Suppressor macrophage treated with lipopolysaccharide for 4 hours (primary cell): ENCODE measurements around the gene NKX3-2.

Experiments
- DNase-seq: peaks from one replicate; pipeline ENCODE4 v3.0.0-alpha.2; 2020

The NKX3-2 gene

DNA sequence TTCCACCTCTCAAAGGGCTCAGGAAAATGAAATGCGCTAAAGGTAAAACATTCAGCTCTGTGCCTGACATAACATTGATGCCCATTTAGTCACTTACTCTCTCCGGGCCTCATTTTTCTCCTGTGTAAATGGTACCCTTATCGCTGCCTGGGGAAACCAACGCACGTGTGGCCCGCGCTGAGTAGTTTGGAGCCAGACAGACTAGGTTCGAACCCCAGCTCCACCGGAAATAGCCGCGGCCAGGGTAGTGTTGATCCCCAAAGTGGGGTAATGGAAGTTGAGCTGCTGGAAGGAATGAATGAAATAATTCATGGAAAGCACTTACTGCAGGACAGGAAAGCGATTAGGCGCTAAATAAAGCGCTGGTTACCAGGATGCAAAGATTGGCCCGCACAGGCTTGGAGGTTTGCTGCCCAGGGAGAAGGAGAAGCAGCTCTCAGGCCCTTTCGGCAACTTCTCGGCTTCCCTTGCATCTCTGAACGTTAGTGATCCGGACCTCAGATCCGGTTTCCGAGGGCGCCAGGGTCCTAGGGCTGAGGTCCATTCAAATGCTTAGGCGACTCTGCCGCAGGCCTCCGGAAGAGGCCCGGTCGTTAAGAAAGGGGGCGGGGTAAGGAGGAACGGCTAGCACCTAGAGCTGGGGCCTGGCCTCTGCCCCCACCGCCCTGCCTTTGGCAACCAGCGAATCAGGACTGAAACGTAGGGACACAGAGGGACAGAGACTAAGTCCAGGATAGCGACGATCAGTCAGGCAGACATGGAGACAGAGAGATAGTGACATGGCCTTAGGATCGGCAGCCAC lies 13.3 kb downstream of the NKX3-2 start:
- no peak for DNase-seq

DNA sequence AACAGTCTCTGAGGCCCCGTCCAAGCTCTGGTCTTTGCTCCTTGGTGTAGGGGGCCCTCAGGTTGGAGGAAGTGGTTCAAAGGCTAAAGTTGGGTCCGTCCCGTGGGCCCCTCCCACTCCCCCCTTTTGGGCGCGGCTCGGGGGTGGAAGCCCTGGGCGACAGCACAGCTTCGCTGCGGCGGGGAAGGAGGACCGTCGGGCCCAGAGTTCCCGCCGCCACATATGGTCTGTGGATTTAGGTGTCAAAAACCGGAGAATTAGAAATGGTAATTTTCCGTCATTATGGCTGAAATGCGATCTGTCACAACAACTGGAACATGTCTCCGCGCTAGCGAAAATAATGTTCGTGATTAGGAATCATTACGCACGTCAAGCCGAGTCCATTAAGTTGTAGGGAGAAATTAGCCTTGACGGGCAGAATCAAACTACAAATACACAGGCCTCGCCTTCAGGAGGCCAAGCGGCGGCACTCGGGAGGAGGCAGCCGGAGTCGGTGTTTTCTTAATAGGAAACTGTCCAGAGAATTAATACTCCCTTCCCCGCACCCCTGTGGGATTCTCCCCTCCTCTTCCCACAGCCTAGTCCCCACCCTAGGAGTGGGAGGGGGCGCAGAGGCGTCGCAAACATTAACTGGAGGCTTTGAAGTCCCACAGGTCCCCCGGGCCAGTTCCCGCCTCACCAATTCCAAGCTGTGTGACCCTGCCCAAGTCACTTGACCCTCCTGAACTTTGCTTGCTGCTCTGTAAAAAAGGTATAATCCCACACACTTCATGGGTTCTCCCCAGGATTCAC lies 15.0 kb downstream of the NKX3-2 start:
- no peak for DNase-seq

DNA sequence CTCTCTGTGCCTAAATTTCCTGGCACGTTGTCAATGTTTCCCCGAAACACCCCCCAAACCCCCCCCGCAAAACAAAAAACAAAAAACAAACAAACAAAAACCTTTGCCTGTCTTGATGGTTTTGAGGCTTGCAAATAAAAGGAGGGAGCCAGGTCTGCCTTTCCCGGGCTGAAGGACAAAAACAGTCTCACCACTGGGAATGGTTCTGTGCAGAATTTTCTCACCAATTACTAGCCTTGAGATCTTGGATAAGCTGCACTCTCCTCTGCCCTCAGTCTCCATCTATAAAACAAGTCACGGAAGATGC lies 15.5 kb downstream of the NKX3-2 start:
- no peak for DNase-seq

DNA sequence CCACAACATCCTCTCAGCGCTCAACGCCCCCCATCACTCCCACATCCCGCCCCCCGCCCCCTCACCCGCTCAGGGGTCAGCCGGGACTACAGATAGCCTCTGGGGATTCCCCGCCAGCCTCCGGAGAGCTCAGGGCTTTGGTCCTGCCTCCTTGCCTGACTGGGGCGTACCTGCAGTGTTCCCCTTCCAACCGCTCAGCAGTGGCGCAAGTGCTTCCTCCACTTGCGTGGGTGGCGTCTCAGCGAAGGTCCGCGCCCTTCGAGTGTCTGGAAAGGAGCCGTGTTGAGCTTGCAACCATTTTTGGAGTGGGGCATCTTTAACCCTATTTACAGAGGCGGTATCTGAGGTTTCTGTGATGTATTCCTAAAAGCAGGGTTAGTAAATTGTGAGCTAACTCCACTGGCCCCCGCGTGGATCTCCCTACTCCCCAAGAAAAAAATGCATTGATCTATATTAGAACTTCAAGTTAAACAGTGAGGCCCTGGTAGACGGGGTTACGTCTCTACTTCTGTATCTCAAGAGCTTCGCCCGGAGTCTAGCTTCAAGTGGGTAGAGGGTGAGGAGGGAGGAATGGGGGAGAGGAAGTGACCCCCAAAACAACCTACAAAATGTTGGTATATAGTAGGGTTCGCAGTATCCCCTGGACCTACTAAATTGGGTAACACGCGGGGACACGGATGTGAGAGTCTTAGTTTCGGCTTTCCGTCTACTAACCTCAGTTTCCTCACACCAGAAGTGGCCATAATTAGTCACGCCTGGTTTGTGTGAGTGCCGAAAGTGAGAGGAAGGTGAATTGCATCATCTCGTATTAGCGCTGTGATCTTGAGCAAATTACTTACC lies 16.1 kb downstream of the NKX3-2 start:
- peak; percentile 66 for DNase-seq

DNA sequence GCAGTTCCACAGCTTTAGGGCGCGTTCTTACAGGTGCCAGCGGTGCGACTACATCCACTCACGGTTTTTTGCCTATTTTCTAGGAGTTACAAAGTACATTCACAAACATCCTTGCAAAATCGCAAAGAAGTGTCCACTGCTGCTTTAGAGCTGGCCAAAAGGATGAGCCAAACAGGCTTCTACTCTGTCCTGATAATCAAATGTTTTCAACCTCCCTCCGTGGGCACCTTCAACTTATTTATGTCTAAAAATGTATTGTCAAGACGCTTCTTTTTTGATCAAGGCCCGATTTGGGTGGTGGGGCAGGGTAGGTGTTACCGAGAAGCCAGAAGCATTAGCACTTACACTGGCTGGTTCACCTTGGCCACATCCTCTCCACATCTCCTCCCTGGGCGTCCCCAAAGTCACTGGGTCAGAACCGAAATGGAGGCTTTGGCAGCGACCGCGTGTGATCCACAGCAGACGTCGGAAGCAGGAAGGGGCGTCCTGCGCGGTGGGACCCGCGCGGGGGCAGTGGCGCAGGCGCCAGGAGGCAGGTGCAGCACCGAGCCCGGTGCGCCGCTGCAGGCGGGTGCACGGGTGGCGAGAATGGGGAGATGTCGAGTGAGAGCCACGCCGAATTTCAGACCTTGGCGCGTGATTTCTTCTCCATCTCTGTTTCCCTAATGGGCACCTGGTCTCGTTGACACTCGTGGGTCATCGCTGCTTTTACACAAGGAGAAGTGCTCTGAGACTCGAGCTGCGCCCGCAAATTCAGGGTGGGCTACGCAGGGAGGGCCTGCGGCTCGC lies 16.9 kb downstream of the NKX3-2 start:
- DNase-seq: no peak

DNA sequence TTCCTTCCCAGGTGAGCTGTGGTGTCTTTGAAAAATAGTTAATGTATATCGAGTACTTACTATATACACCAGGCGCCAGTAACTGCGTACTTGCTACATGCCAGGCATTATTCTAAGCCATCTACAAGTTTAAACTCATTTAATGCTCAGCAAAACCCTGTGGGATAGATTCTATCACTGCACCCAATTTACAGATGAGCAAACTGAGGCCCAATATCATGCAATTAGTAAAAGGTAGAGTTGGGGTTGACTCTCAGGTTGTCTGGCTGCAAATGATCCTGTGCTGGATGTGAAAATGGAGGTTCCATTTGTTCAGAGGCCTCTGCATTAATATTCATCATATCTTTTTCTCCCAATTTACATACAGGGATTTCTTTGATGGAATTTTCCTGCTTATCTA lies 17.6 kb downstream of the NKX3-2 start:
- no peak for DNase-seq

DNA sequence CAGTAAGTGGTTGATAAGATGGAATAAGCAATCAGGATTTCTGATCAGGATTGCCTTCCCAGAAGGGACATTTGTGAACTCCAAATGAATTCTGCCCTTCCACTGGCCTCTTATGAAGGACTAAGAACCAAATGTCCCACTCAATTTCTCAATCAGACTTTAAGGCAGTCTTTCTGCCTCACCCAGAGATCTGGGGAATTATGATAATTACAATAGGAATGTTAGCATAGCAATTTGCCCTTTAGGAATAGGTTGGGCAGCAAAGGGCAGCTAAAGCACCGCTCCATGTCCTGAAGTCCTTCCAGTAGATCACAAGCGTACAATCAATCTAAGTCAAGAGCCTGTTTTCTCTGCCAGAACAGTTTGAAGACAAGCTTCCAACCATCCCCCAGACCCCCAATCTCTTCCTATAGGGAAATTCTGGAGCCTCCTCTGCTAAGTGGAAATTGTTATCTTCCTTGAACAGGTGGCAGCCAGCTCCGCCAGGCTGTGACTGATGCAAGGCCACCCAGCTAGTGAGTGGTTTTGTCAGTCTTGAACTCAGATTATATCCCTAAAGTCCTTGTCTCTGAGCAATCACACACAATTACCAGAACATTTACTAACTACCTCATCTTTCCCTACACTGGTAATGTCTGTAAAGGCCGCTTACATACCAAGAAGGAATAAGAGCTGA lies 18.6 kb downstream of the NKX3-2 start:
- no peak for DNase-seq

DNA sequence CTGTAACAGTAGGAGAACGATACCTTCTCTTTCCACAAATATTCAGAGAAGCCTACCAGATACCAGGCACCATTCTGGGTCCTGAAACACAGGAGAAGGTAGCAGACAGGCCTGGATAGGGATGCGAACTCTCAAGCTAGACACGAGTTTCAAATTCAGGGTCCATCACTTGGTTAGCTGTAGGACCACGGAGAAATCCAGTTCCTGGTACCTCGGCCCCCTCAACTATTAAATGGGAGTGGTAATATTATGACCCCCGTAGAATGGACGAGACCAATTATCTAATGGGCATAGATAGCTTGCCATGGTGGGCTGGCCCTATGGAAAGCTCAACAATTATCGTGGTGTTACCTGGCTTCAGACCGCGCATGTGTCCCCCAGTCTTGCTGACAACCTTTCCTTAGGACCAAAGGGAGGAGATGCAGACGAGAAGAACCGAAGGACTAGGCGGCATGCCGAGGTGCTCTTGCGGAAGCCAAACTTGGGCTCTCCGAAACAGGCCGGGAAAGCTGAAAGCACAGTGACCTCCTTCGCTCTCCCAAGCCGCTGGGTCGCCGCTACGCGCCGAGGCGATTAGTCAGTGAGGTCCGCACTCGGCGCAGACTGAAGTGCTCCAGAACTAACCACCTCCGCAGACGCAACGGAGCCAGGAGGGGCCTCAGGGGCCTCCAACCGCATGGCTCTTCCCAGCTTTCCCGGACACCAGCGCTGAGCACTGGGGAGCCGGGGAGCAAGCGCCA lies 19.6 kb downstream of the NKX3-2 start:
- no peak for DNase-seq

DNA sequence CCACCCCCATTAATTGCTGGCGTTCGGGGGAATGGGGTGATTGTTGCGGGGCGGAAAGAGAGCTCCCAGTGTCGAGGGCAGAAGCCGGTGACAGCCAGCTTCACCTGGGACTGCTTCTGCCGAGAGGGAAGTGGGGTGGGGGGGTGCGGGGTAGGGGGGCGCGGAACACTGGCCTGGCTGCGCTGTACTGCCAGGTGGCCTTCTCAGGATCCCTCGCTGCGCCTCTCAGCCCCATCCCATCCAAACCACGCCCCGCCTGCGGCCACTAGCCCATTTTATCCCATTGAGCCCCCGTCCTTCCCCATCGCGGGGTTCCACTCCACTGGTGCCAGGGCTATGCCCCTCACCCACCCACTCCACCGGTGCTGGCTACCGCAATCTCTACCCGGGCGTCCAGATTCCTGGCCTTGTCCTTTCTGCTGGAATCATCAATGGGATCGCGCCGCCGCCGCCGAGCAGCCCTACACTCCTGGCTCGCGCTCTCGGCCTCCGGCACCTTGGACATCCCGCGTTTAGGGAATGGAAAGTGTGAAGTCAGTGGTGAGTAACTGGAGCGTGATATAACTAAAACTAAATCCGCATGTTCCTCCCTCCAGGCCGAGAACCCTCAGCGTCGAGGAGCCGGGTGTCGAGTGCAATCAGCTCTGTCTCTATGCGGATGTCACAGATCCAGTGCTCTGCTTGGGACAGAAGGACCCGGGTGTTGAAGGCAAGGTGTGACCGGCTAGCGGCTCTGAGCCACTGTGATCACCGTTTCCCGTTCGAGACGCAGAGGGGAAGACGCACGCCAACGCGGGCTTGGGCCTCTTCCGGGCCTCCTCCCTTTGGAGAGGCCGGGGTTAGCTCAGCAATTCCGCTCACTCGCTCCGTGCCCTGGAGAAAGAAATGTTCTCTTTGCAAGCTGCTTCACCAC lies 20.5 kb downstream of the NKX3-2 start:
- DNase-seq: no peak

DNA sequence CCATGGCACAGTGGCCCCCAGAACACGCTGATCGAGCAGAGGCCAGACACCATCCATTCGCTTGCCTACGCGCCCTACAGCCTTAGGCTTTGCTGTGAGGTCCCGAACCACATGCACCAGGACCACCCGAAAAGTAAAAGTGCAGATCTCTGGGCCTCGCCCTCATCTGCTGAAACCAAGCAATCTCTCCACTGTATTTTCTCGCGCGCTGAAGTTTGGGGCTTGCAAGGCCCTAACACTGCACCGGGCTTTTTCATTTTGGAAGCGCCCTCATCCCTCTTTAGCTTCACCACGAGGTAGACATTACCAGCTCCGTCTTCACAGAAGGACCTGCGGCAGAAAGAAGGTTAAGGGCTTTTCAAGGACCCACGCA lies 21.2 kb downstream of the NKX3-2 start:
- DNase-seq: no peak

DNA sequence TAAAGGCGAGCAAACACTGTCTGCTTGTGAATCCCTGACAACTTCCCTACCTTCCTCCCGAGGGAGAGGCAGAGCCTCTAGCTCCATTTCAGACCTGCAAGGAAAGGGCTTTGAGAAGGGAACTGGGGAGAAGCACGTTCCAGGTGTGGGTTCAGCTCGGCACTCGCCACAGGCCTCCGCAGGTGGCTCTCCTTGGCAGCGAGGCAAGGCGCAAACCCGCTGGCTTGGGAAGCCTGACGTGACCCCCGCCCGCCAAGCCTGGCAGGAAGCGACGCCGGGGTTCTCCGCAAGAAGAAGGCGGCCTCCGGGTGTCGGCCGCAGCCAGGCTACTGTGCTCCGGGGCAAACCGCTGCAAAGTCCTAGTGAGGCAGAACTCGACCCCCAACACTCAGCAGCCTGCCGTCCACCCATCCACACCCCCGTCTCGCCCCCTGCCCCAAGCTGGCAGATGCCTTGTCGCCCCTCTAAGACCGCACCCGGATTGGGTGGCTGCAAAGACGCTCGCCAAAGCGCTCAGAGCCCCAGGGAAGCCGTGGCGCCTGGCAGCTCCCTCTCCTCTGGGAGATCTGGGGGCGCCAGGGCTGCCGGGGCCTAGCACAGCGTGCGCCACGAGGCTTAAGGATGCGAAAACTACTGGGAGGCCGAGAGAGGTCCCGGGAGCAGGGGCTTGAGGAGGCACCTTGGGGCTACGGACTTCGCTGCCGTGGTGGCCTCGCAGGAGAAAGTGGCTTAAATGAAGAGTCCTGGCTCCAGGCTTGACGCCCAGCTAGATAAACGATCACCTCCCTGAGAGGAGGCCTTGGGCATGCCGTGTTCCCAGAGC lies 21.8 kb downstream of the NKX3-2 start:
- DNase-seq: no peak

DNA sequence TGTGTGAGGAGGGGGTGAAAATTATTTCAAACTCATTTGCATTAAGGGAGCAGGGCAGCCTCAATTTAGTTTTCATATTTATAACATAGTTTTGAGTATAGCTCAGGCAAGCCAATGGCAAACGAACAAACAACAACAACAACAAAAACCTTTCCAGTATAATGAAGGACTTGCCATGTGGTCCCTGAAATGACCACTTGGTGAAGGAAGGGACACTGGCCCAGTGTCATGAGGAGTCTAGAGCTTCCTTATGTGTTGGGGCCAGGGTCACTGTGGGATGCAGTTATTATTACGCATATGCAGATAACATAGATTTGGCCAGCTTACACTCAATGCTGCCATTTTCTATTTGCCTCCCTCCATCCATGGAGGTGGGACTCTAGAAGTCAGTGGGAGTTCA lies 23.3 kb downstream of the NKX3-2 start:
- no peak for DNase-seq

DNA sequence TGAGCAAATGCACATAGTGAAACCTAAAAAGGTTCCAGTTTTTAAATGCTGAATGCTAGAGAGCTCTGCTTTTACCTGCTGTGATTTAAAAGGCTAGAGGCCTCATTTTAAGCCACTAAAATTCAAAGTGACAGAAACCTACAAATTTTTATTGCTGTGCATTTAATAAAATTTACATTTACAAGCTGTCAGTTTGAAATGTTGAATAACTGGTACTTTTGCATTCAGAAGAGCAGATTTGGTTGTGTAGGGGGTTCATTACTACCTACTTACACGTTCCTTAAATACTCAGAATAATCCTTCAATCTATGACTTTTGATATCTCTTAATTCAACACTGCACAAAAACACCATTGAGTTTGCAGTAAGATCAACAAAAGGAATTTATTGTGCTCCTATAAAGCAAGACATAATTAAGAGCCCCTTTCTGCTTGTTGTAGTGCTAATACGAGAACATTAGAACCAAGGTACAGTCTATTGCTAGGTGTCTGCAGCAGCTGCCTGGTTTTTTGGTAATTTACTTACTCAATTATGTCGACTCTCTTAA lies 27.9 kb downstream of the NKX3-2 start:
- no peak for DNase-seq

DNA sequence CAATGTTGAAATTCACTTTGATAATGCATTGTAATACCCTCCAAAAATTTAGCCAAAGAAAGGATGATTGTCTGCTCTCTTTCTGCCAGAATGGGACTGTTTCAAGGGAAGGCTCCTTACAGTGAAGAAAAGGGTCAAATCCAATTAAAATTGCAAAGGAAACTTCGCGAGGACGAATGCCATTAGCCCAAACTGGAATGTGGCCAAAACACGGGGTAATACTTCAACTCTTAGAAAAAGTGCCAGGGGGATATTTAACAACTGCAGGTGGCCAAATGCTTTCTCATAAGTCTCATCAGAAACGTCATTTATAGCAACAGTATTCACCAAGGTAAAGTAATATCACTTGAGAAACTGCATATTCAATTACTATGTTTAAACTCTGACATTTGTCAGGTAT lies 29.0 kb downstream of the NKX3-2 start:
- DNase-seq: no peak

DNA sequence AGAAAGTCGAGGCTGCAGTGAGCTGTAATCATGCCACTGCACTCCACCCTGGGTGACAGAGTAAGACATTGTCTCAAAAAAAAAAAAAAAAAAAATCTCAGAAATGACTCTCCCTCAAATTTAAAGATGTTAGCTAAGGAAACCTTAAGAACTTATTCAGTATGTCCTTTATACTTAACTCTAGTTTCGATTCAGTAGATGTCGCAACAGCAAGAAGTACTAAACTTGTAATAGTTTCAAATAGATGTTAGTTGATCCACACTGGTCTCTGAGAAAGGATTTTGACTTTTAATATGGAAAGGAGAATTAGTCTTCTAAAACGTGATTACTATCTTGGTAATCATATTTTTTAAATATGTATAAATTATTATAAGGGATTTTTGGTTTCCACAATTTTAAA lies 29.6 kb downstream of the NKX3-2 start:
- DNase-seq: no peak

DNA sequence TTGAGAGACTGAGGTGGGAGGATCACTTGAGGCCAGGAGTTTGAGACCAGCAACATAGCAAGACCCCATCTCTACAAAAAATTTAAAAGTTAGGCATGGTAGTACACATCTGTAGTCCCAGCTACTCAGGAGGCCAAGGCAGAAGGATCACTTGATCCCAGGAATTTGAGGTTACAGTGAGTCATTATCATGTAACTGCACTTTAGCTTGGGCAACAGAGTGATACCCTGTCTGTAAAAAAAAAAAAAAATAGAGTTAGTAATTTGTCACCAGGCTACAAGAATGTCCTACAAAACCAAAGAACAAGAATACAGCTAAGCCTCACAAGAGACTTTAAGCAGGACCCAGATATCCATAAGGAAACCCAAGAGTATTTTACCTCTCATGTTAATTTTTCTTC lies 33.2 kb downstream of the NKX3-2 start:
- DNase-seq: no peak

DNA sequence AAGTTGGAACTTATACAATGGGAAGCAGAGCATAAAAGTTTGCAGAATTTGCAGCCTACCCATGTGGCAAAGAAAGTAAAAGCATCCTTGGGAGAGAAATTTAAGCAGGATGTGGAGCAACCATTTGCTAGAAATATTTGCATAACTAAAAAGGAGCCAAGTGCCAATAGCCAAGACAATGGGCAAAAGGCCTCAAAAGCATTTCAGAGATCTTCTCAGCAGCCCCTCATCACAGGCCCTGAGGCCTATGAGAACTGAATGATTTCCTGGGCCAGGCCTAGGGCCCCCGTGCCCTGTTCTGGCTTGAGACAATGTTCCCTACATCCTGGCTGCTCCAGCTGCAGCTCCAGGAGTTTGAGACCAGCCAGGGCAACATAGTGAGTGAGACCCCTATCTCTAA lies 34.9 kb downstream of the NKX3-2 start:
- no peak for DNase-seq

DNA sequence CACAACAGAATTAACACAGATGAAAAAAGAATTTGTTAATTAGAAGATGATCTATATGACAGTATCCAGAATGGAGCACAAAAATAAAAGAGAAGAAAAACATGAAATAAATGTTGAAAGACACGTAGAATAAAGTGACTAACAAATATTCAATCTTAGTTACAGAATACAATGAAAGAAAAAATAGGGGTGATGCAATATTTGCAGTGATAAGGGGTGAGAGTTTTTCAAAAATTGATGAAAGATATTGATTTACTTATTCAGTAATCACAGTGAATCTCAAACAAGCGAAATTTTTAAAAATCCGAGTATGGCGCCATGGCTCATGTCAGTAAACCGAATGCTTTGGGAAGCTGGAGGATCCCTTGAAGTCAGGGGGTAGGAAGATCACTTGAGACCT lies 39.9 kb downstream of the NKX3-2 start:
- DNase-seq: no peak

DNA sequence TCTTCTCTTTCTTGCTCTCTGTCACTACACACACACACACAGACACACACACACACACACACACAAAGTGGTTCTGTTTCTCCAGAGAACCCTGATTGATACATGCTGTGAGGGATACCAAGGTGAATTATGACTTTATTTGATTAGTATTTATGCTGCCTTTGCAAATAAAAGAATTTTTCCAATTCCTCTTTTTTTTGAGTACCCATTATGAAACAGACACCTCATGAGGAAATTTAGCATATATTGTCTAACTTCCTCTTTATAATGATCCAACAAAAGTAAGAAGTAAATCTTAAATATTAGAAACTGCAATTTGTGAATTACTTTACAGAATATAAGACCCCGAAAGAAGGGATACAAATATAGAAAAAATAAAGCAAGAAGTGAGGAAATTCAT lies 45.8 kb downstream of the NKX3-2 start:
- peak; percentile 40 for DNase-seq
